Neuronal stem cell (in vitro differentiated cells): ENCODE measurements around the gene SUPT6H.
A peak's percentile ranks its signal among the peaks of the same experiment; 100 is the strongest.

Source experiments
- DNase-seq: peaks from one replicate; pipeline ENCODE4 v3.0.0-alpha.2; 2013; ENCODE audit warnings: low spot score
- H2AFZ ChIP-seq: one replicate; pipeline ENCODE4 v1.6.1; 2013; ENCODE audit warnings: mild to moderate bottlenecking, low read length, inconsistent platforms
- H2AK5ac ChIP-seq: 2 replicates; pipeline ENCODE4 v1.6.1; 2013; ENCODE audit warnings: low read depth, mild to moderate bottlenecking, inconsistent platforms, low read length, moderate library complexity, mixed read lengths
- H2BK120ac ChIP-seq: 2 replicates; pipeline ENCODE4 v1.6.1; 2013; ENCODE audit warnings: low read depth, mild to moderate bottlenecking, inconsistent platforms, low read length, moderate library complexity, mixed read lengths
- H2BK12ac ChIP-seq: one replicate; pipeline ENCODE4 v1.6.1; 2013; ENCODE audit warnings: low read length, inconsistent platforms
- H2BK15ac ChIP-seq: 2 replicates; pipeline ENCODE4 v1.6.1; 2013; ENCODE audit warnings: mild to moderate bottlenecking, low read length, inconsistent platforms, mixed read lengths
- H2BK5ac ChIP-seq: one replicate; pipeline ENCODE4 v1.6.1; 2013; ENCODE audit warnings: inconsistent platforms, mild to moderate bottlenecking, low read length, moderate library complexity
- H3K14ac ChIP-seq: one replicate; pipeline ENCODE4 v1.6.1; 2013; ENCODE audit warnings: low read length, inconsistent platforms
- H3K18ac ChIP-seq: 2 replicates; pipeline ENCODE4 v1.6.1; 2013; ENCODE audit warnings: low read length, inconsistent platforms
- H3K23ac ChIP-seq: 2 replicates; pipeline ENCODE4 v1.6.1; 2013; ENCODE audit warnings: low read depth, mild to moderate bottlenecking, mixed read lengths, low read length, inconsistent platforms; ENCODE audit not compliant: poor library complexity
- H3K27ac ChIP-seq: replicated peaks from 3 replicates; pipeline ENCODE4 v1.5.1; 2013; ENCODE audit warnings: low read length, inconsistent platforms
- H3K27me3 ChIP-seq, 3 experiments: 2 replicates each; pipeline ENCODE4 v1.6.1; 2013; ENCODE audit warnings: low read length in 3 of 3, mild to moderate bottlenecking in 2 of 3, inconsistent platforms in 1 of 3, low read depth in 1 of 3, mixed read lengths in 1 of 3, moderate library complexity in 1 of 3; ENCODE audit not compliant: control insufficient read depth in 3 of 3, insufficient read depth in 3 of 3
- H3K36me3 ChIP-seq, 2 donors: replicated peaks in 1 of 2; 2 replicates each; pipeline ENCODE4 v1.6.1; 2013; ENCODE audit warnings: low read length in 2 of 2; ENCODE audit not compliant: control insufficient read depth in 2 of 2, insufficient read depth in 2 of 2
- H3K4ac ChIP-seq: 2 replicates; pipeline ENCODE4 v1.6.1; 2013; ENCODE audit warnings: inconsistent platforms, mild to moderate bottlenecking, low read length, moderate library complexity
- H3K4me1 ChIP-seq, 2 donors: 1 replicate in 1 of 2; 2 replicates in 1 of 2; pipeline ENCODE4 v1.6.1; 2013; ENCODE audit warnings: low read length in 2 of 2, low read depth in 1 of 2; ENCODE audit not compliant: control insufficient read depth in 2 of 2, insufficient read depth in 1 of 2
- H3K4me2 ChIP-seq: one replicate; pipeline ENCODE4 v1.6.1; 2013; ENCODE audit warnings: mild to moderate bottlenecking, low read length, inconsistent platforms; ENCODE audit not compliant: insufficient read depth, poor library complexity, severe bottlenecking
- H3K4me3 ChIP-seq, 2 donors: 2 replicates each; pipeline ENCODE4 v1.5.1; 2013; ENCODE audit warnings: low read length in 2 of 2, mild to moderate bottlenecking in 2 of 2, inconsistent platforms in 1 of 2, moderate library complexity in 1 of 2
- H3K79me1 ChIP-seq: one replicate; pipeline ENCODE4 v1.6.1; 2013; ENCODE audit warnings: low read depth, mild to moderate bottlenecking, inconsistent platforms, low read length, moderate library complexity
- H3K9ac ChIP-seq: one replicate; pipeline ENCODE4 v1.6.1; 2013; ENCODE audit warnings: mild to moderate bottlenecking, low read depth, low read length, inconsistent platforms; ENCODE audit not compliant: poor library complexity
- H3K9me3 ChIP-seq, 2 donors: replicated peaks in 1 of 2; 2 replicates each; pipeline versions ENCODE3 to v1.6.1; 2013; ENCODE audit warnings: low read length in 2 of 2, mild to moderate bottlenecking in 2 of 2, inconsistent platforms in 1 of 2, low read depth in 1 of 2, mixed read lengths in 1 of 2, moderate library complexity in 1 of 2; ENCODE audit not compliant: control insufficient read depth in 2 of 2, insufficient read depth in 1 of 2
- H4K8ac ChIP-seq: one replicate; pipeline ENCODE4 v1.6.1; 2013; ENCODE audit warnings: low read depth, mild to moderate bottlenecking, inconsistent platforms, low read length, moderate library complexity
- H4K91ac ChIP-seq: one replicate; pipeline ENCODE4 v1.6.1; 2013; ENCODE audit warnings: low read length, low read depth, mild to moderate bottlenecking, inconsistent platforms; ENCODE audit not compliant: poor library complexity
- WGBS, 2 donors: extraction: QIAGEN DNeasy Blood & Tissue Kit; methylation state at CpG; one replicate each; pipeline ENCODE4 v1.1.7; 2013; ENCODE audit warnings: missing lambda C conversion rate in 2 of 2, mixed read lengths in 1 of 2; ENCODE audit not compliant: insufficient read length in 2 of 2, insufficient replicate concordance in 1 of 2; ENCODE audit errors: extremely low coverage in 2 of 2; 5-methylcytosine and 5-hydroxymethylcytosine counted together

SUPT6H gene

GRCh38 chr17:28613931-28614381 lies 48.0 kb upstream of the SUPT6H start, which contains the start of gene RSKR:
TSS of gene RSKR (minus strand) at chr17:28614185. CDS start at chr17:28614161, 24 bp downstream.
- H2BK15ac ChIP-seq: no peak within 1 kb of the TSS
- no peak within 1 kb of the TSS for H2BK12ac ChIP-seq
- no peak within 1 kb of the TSS for H2BK5ac ChIP-seq
- H2AK5ac ChIP-seq: no peak within 1 kb of the TSS
- no peak within 1 kb of the TSS for H3K23ac ChIP-seq
- no peak within 1 kb of the TSS for H3K27ac ChIP-seq
- no peak within 1 kb of the TSS for H4K8ac ChIP-seq
- no peaks in the 10 kb centered on the region for H3K9me3 ChIP-seq
- H3K4me2 ChIP-seq: no peak within 1 kb of the TSS
- peaks cover 2 to 5% of the 10 kb centered on the region in 2 donors for H3K4me1 ChIP-seq
- no peak within 1 kb of the TSS for H3K4me3 ChIP-seq
- no CpG with 5 or more reads among the region's 5 CpGs for WGBS, 2 donors
- no peaks in the 10 kb centered on the region for H3K27me3 ChIP-seq
- H3K36me3 ChIP-seq: peaks cover 56 to 99% of the 10 kb centered on the region in 2 donors
- H3K18ac ChIP-seq: no peak within 1 kb of the TSS
- H3K9ac ChIP-seq: peak within 1 kb of the TSS; percentile 47
- DNase-seq: no peak
- H3K79me1 ChIP-seq: no peaks in the 10 kb centered on the region
- H2BK120ac ChIP-seq: no peak within 1 kb of the TSS
- no peak within 1 kb of the TSS for H3K4ac ChIP-seq
- H4K91ac ChIP-seq: no peak within 1 kb of the TSS
- no peak within 1 kb of the TSS for H3K14ac ChIP-seq
- H2AFZ ChIP-seq: no peak within 1 kb of the TSS

- Histone ChIP-seq H3K4me3 (no peak overlapping the region), H2BK15ac (no peak overlapping the region), H3K27ac (no peak overlapping the region), H3K18ac (no peak overlapping the region), H3K23ac (no peak overlapping the region), H4K91ac (no peak overlapping the region), H3K27me3 (no peaks in the 10 kb centered on the region), H3K36me3 (peaks cover 66 to 99% of the 10 kb centered on the region in 2 donors), H3K9me3 (no peaks in the 10 kb centered on the region), H2BK5ac (no peak overlapping the region), H3K4me2 (no peak overlapping the region), H3K4me1 (peaks cover 2 to 5% of the 10 kb centered on the region in 2 donors), H3K79me1 (no peaks in the 10 kb centered on the region), H3K9ac (no peak overlapping the region), H2BK12ac (no peak overlapping the region), H2BK120ac (no peak overlapping the region), H3K14ac (no peak overlapping the region), H2AK5ac (no peak overlapping the region), H4K8ac (no peak overlapping the region), H2AFZ (no peak overlapping the region), H3K4ac (no peak overlapping the region)
- DNase-seq: no peak
- no CpG with 5 or more reads among the region's 4 CpGs for WGBS, 2 donors
Observed at GRCh38 chr17:28615260-28615940, 46.6 kb upstream of the SUPT6H start.

- H3K27me3 ChIP-seq: no peaks in the 10 kb centered on the region
- no peak overlapping the region for H2AFZ ChIP-seq
- H2BK12ac ChIP-seq: no peak overlapping the region
- no peak overlapping the region for H3K14ac ChIP-seq
- peaks cover 2 to 5% of the 10 kb centered on the region in 2 donors for H3K4me1 ChIP-seq
- H3K36me3 ChIP-seq: peaks cover 65 to 99% of the 10 kb centered on the region in 2 donors
- WGBS, 2 donors: no CpG with 5 or more reads among the region's 7 CpGs
- no peak for DNase-seq
- no peak overlapping the region for H3K18ac ChIP-seq
- no peak overlapping the region for H2BK120ac ChIP-seq
- H3K4me3 ChIP-seq: no peak overlapping the region
- no peaks in the 10 kb centered on the region for H3K79me1 ChIP-seq
- no peak overlapping the region for H3K27ac ChIP-seq
- no peak overlapping the region for H2BK15ac ChIP-seq
- no peak overlapping the region for H2BK5ac ChIP-seq
- H2AK5ac ChIP-seq: no peak overlapping the region
- H3K9me3 ChIP-seq: no peaks in the 10 kb centered on the region
- no peak overlapping the region for H4K91ac ChIP-seq
- H3K9ac ChIP-seq: no peak overlapping the region
- H3K4ac ChIP-seq: no peak overlapping the region
- H3K4me2 ChIP-seq: no peak overlapping the region
- no peak overlapping the region for H4K8ac ChIP-seq
- no peak overlapping the region for H3K23ac ChIP-seq
Observed at GRCh38 chr17:28616281-28616680, 45.7 kb upstream of the SUPT6H start.

- peaks cover 65 to 98% of the 10 kb centered on the region in 2 donors for H3K36me3 ChIP-seq
- no CpG with 5 or more reads among the region's 3 CpGs for WGBS, 2 donors
Observed at GRCh38 chr17:28618464-28618863, 43.5 kb upstream of the SUPT6H start.

More at GRCh38 chr17:28618464-28618863, 43.5 kb upstream of the SUPT6H start:
- no peaks in the 10 kb centered on the region for H3K9me3 ChIP-seq
- no peak overlapping the region for H3K9ac ChIP-seq
- no peak overlapping the region for H2BK15ac ChIP-seq
- H3K79me1 ChIP-seq: no peaks in the 10 kb centered on the region
- no peak overlapping the region for H2BK12ac ChIP-seq
- no peak overlapping the region for H3K4ac ChIP-seq
- H2BK5ac ChIP-seq: no peak overlapping the region
- H2AK5ac ChIP-seq: no peak overlapping the region
- no peak overlapping the region for H3K4me3 ChIP-seq
- H4K8ac ChIP-seq: no peak overlapping the region
- DNase-seq: no peak
- no peak overlapping the region for H3K14ac ChIP-seq
- no peak overlapping the region for H4K91ac ChIP-seq
- no peaks in the 10 kb centered on the region for H3K4me1 ChIP-seq
- H3K23ac ChIP-seq: no peak overlapping the region
- H3K4me2 ChIP-seq: no peak overlapping the region
- H3K27me3 ChIP-seq: no peaks in the 10 kb centered on the region
- no peak overlapping the region for H3K18ac ChIP-seq
- no peak overlapping the region for H3K27ac ChIP-seq
- H2AFZ ChIP-seq: no peak overlapping the region
- no peak overlapping the region for H2BK120ac ChIP-seq
